Measurements from ENCODE around the gene CTAGE9.

GRCh38 chr6:131678442-131678841 is 32.4 kb downstream of the CTAGE9 start:
- TF ChIP-seq, protein P1, sequence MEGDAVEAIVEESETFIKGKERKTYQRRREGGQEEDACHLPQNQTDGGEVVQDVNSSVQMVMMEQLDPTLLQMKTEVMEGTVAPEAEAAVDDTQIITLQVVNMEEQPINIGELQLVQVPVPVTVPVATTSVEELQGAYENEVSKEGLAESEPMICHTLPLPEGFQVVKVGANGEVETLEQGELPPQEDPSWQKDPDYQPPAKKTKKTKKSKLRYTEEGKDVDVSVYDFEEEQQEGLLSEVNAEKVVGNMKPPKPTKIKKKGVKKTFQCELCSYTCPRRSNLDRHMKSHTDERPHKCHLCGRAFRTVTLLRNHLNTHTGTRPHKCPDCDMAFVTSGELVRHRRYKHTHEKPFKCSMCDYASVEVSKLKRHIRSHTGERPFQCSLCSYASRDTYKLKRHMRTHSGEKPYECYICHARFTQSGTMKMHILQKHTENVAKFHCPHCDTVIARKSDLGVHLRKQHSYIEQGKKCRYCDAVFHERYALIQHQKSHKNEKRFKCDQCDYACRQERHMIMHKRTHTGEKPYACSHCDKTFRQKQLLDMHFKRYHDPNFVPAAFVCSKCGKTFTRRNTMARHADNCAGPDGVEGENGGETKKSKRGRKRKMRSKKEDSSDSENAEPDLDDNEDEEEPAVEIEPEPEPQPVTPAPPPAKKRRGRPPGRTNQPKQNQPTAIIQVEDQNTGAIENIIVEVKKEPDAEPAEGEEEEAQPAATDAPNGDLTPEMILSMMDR (conservative IDR thresholded peaks at IDR 0.05) = no peak
- TF ChIP-seq ZFX (IDR thresholded peaks at IDR 0.05) = no peak

Data from C4-2B (cell line).